Measurements from ENCODE around the gene LECT2.

LECT2 gene

DNA sequence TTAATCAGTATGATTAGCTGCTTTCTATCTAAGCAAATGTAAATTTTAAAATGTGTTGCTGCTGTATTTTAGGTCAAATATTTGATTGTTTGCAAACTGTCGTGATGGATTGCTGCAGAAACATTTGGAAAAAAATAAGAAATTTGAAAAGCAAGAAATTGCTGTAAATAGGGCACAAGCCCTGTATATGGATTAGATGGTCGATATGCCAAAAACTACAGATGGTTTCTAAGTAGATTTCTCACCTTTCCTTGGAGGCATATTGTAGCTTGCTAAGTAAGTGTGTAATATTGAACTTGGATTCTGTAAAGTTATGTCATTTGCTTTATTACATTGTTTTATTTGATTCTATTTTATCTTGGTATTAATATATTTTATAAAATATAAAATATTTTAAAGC is 13.1 kb downstream of the LECT2 start:
- in situ Hi-C loops (cut with HindIII; ENCODE audit: low sequenced_read_pairs): no loop called here

DNA sequence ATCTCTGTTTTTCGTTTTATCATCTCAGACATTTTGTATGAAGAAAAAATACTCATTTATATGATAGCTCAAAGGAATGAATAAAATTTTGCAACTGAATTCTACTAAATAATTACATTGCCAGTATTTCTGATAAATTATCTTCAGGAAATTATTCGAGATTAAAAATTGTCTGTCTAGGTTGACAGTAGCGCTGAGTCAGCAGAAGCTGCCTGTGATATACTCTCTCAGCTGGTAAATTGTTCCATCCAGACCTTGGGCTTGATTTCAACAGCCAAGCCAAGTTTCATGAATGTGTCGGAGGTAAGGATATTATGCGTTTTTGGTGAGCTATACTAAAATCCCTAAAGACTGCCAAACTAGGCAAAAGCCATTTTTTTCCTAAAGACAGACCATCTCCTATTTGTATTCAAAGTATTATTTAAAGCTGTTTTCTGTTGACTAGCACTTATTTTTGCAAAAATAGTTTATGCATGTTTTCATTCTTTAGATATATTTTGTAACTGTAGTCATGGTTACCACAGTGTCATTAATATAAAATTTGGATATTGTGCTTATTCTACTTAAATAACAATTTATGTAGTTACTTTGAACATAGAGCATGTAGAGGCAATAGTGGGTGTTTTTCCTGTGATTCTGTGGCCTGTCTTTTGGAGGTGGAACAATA is 17.4 kb downstream of the LECT2 start:
- in situ Hi-C loops (cut with HindIII; ENCODE audit: low sequenced_read_pairs): no loop called here

DNA sequence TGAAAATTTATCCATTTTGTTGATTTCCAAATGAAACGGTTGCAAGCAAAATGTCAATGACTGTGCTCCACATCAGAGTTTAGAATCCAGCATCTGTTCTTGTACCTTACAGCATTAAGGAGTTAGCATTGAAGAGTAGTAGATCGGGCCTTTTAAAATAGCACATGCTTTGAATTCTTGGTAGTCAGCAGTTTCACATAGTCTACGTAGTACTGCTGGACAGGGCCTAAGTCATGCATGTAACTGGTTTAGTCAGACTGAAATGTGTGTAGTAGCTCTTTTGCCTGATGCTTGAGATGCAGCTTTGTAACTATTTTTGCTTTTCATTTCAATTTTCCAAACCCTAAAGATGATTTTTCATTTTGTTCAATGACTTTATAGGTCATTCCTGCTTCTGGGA is 19.8 kb downstream of the LECT2 start:
- in situ Hi-C loops (cut with HindIII; ENCODE audit: low sequenced_read_pairs): no loop called here

DNA sequence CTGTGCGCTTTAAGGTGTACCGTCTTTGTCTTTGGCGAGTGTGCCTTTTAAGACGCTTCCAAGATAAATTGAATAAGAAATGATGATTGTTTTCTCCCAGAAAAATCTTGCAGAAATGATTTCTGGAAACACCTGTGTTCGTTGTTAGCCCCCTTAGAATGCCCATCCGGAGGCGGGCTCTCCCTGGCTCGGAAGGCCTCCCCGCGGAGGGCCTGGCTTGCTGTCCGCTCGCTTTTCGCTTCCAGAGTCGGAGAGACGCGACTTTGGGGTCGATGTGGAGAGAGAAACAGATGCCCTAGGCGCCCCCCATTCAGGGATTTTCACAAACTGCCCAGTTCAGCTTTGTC is 23.9 kb downstream of the LECT2 start:
- in situ Hi-C loops (cut with HindIII; ENCODE audit: low sequenced_read_pairs): no loop called here

DNA sequence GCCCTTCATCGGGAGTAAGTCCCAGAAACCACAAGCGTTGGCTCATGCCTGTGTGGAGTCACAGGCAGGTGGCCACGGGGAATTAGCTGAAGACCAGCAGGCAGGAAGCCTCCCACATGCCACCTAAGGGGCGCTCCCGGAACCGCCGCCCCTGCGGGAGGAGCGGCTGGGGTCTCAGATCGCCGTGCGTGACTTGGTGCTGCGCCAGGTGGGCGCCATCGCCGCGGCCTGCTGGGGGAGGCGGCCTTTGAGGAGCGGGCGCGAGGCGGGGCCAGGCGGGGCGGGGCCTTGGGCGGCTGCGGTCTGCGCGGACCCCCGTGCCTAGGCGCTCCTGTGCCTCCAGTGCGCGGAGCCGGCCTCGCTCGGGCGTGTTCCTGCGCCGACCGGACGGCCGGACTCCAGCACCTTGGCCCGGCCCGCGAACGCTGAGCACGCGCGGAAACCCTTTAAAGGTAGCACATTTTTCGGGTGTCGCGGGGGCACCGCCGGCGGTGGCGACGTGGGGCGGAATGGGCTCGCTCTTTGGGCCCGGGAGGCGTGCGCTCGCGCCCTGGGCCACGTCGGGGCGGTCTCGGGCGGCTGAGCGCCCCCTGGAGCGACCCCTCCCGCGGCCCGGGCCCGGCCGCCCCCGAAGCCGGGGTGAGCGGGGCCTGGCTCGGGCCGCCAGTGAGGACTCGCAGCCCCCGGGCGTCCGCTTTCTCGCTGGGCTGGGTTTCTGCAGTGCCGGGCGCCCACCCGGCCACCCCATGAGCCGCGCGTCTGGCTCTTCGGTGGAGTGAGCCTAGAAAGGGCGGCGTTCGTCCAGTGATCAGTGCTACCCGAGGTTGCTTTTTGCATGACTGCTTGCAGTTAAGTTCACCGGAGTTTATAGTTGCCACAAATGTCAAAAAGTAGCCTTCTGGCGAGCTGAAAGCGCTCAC is 24.5 kb downstream of the LECT2 start:
- in situ Hi-C loops (cut with HindIII; ENCODE audit: low sequenced_read_pairs): no loop called here

DNA sequence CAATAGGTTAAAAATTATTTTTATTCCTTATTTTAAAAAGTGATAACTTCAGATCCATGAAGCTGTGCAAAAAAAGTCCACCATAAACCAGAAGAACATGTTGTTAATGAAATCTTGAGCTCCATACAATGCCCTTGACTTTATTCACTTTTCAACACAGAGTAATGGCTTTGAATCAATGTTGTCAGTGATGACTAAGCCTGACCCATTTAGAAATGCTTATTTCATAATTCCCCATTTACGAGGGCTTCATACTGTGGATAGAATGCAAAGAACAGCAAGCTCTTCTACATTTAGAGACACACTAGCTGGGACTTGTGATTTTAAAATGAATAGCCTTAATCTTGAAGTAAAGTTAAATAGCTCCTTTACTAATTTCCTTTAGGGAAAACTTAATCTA is 33.4 kb downstream of the LECT2 start:
- in situ Hi-C loops (cut with HindIII; ENCODE audit: low sequenced_read_pairs): no loop called here

DNA sequence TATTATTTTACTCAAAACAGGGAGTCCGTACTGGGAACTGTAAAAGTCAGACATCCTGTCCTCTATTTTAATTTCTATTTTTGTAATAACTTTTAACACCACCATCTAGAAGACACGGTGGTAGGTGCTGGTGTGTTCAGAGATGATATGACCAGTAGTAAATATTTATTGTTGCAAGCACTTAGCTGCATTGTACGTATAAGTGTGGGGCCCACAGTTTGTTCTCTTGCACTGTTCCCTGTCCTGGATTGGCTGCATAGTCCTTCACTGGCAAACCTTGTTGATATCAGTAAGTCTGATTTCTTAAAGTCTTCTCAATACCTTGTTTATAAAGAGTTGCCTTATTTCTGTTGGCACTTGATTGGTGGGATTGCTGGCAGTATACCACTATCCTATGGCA is 34.6 kb downstream of the LECT2 start:
- in situ Hi-C loops (cut with HindIII; ENCODE audit: low sequenced_read_pairs): no loop called here

DNA sequence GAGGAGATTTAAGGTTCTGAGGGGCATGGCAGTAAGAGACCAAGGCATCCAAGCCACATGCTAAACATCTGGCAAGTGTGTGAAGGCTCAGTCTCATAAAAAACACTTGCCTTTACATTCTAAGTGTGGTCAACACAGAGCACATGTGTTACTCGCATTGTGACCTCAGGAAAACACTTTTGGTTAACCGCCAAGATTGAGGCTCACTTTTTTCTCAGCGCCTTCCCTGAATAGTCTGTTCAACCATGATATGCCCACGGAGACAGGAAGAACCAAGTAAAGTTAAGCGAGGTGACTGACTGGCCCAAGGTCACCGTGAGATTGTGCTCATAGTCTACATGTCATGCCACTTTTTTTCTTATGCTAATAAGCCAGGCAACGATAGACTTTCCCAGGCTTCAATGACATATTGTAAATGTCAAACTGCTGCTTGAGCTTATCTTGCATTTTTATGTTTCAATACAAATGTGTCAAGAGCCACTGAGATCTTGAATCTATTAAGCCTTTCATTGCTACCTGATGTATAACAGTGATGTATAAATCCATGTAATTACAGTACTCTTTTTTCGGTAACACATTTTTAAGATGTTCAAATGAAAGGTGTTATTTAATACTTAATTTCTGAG is 38.0 kb downstream of the LECT2 start:
- in situ Hi-C loops (cut with HindIII; ENCODE audit: low sequenced_read_pairs): no loop called here

DNA sequence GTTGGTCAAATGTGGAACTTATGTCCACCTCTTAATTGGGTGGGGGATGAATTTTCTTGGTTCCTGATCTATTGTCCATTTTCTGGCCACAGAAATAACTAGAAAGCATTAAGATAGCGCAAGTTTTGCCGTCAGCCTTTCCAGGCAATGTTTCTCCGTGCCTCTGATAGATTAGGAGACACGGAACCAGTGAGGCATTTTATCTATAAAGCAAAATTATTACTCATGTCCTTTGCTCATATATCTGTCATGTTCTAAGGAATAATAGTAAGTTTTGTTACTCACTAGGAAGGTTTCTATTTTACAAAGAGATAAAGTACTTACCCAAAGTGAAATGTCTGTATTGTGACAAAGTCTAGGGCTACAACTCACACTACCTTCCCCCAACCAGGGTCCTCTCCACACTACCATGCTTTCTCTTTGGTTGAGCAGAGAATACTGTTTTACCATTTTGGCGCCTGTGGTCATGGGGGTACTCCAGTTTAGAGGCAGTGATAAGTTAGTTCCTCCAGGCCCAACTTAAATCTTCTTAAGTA is 39.2 kb downstream of the LECT2 start:
- in situ Hi-C loops (cut with HindIII; ENCODE audit: low sequenced_read_pairs): no loop called here

DNA sequence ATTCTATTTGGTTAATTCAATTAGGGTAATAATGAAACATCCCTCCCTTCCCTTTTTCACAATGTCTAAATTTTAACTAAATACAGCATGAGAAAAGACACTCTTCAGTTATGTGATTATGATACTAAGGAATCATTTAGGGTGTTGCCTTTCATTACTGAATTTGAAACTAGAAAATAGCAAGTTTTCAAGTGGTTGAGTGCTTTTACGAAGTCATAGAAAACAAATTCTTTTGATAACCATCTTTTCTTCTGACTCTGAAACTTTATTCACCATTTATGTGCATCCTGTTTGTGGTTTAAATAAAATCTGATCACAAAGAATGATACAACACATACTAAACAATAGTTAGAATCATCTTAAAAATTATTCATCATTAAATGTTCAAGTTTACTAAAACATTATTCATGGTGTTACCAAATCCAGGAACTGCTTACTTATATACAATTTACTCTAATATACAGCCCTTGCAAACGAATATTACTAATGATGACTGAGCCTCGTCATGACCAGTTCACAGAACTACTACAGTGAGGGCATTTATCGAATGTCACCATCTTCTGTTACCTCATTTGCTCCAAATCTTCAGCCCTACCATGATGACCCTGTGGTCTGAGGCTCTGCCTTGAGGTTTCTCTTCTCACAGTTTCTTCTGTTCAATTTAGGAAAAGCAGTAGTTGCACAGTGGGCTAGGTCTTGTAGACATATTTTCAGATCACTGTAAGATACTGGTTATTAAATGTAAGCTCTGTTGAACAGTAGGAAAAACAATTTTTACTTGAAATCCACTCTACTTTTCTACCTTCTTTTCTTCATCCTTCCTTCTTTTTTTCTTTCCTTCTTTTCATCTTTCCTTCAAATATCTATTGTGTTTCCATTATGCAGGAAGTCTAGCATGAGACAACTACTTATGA is 40.8 kb downstream of the LECT2 start:
- in situ Hi-C loops (cut with HindIII; ENCODE audit: low sequenced_read_pairs): no loop called here

DNA sequence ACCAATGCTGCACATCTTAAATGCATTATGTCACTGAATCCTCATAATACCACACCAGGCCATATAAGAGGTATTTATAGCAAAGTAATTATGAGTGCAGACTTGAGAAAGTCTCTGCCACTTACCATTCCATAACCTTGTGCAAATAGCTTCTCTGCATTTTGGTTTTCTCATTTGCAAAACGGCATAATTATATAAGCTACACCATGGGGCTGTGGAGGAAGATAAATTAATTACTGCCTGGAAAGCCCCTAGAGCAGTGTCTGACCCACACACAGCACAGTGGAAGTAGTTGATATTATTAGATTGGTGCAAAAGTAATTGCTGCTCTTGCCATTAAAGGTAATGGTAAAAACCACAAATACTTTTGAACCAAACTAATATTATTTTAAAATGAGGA is 49.6 kb downstream of the LECT2 start:
- in situ Hi-C loops (cut with HindIII; ENCODE audit: low sequenced_read_pairs): no loop called here

DNA sequence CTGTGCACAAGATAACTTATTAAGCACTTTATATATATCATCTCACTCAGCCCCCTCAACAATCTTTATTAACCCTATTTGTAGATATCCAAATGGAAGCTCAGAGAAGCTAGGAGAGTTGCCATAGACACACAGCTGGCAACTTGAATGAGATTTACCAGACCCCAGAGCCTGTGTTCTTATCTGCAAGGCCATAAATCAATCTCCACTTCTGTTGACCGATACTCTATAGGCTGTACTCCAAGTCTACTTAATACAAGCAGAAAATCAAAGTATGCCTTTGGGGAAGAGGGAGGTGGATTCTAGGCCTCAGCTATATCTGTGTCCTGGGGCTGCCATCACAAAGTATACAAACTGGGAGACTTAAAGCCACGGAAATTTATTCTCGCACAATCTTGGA is 53.1 kb downstream of the LECT2 start:
- in situ Hi-C loops (cut with HindIII; ENCODE audit: low sequenced_read_pairs): no loop called here

DNA sequence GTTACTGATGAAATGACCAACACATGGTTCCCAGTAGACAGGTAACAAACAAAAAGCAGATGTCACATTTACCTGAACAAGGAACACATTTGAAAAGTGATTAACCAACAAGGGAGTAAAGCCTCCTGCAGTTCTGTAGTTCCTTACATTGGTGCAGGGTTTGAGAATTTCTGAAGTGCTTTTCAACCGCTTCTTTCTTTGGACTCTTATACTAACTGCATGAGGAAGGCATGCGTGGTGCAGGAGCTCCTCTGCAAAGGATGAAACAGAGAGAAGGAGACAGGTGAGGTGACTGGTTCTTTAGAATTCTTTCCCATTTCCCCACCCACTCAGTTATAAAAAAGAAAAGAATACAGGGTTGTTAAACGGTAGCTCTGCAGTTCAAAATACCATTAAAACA is 54.5 kb downstream of the LECT2 start:
- in situ Hi-C loops (cut with HindIII; ENCODE audit: low sequenced_read_pairs): no loop called here

DNA sequence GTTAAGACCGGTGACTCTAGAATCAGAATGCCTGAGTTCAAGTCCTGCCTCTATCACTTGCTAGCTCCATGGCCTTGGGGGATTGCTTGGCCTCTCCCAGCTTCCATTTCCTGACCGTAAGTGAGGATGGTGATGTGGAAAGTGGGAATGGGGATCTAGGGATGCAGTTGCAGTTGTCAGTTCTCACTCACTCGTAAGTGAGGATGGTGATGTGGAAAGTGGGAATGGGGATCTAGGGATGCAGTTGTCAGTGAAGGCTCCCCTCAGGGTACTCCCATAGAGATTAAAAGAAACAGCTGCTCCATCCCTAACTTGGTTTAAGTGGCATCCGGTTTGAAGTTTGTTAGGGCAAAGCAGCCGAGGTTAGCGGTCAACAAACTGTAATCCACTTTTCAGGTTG is 56.1 kb downstream of the LECT2 start:
- in situ Hi-C loops (cut with HindIII; ENCODE audit: low sequenced_read_pairs): no loop called here

Data from endothelial cell of hepatic sinusoid (primary cell).